Right lobe of liver (tissue), 6 donors: Measurements from ENCODE around the gene PRND. TPM values are rescaled to one million over a fixed set of nuclear protein-coding genes. Genes with fewer than 3 reads are reported as not detected.
"Not testable (repeated sequence)": the region's sequence is repeated elsewhere in the genome, so short reads cannot be mapped to it uniquely, and the experiment has no call there.

Source experiments
- ATAC-seq, 4 donors: fragments of 200-7000 bp; cut with Tn5 transposase; one replicate each; pipeline ENCODE4 v1.9.1; 2020; ENCODE audit warnings: mild to moderate bottlenecking in 4 of 4, moderate library complexity in 4 of 4
- DNase-seq, 3 donors: peaks; one replicate each; pipeline ENCODE4 v3.0.0-alpha.2; 2020
- H3K27ac ChIP-seq, 3 donors: fragments of 200-600 bp; one replicate each; pipeline ENCODE4 v1.8.0; 2022
- H3K27me3 ChIP-seq, 2 donors: fragments of 200-600 bp; one replicate each; pipeline ENCODE4 v1.8.0; 2022
- H3K36me3 ChIP-seq, 4 donors: fragments of 200-600 bp; sonication (generic) in 1 of 4; one replicate each; pipeline versions ENCODE4 v1.5.1 to v1.8.0; 2017 to 2022; ENCODE audit warnings: control low read depth in 1 of 4
- H3K4me1 ChIP-seq, 4 donors: fragments of 200-600 bp; sonication (generic) in 1 of 4; one replicate each; pipeline versions ENCODE4 v1.5.1 to v1.8.0; 2017 to 2022; ENCODE audit warnings: control low read depth in 1 of 4
- H3K4me3 ChIP-seq, 3 donors: fragments of 200-600 bp; one replicate each; pipeline ENCODE4 v1.8.0; 2022
- H3K9me3 ChIP-seq, 4 donors: fragments of 200-600 bp; sonication (generic) in 1 of 4; one replicate each; pipeline versions ENCODE4 v1.5.1 to v1.8.0; 2017 to 2022; ENCODE audit warnings: control low read depth in 1 of 4
- POLR2A ChIP-seq: fragments of 450-650 bp; IDR thresholded peaks from one replicate; pipeline ENCODE4 v1.6.1; 2017; ENCODE audit warnings: antibody characterized with exemption, mild to moderate bottlenecking
- WGBS: methylation state at CpG from one replicate; pipeline ENCODE4 v1.1.6; 2018; ENCODE audit warnings: low coverage, low lambda C conversion rate; ENCODE audit not compliant: insufficient coverage; ENCODE audit errors: missing lambda C conversion rate; 5-methylcytosine and 5-hydroxymethylcytosine counted together
- intact Hi-C, 2 donors: fragments of 100-400 bp; cut with DNase I; formaldehyde crosslinking; loops; one replicate each; pipeline versions ENCODE4 v1.11.2 to v1.14.1; 2022
- total RNA-seq, 6 experiments: library from RNA; depleted of rRNA in 2 of 6; stranded (reverse); fragments of >200 nt in 2 of 6; fragmentation: NEBNext Ultra II Directional in 3 of 6; extraction: Animal tissue kit (Norgen Biotek cat#: 25700) in 3 of 6; gene quantifications; one replicate each; pipeline versions ENCODE4 v1.1.0 to v1.2.4, GENCODE V29; 2016 to 2023
- TF ChIP-seq, protein P1 (sequence below), 4 donors: fragments of 200-600 bp in 3 of 4; fragments of 450-650 bp in 1 of 4; IDR thresholded peaks; one replicate each; pipeline versions ENCODE4 v1.5.1 to v1.8.0; 2016 to 2022; ENCODE audit warnings: antibody characterized with exemption in 4 of 4, mild to moderate bottlenecking in 2 of 4
- donor health status: DM: no; HTN: yes; CAD: no.
- donor health status: DM: no; HTN: no; CAD: no.
- donor health status: DM: no; HTN: no; CAD: no.
- donor health status: DM: no; HTN: yes; CAD: no.
- donor health status: DM: no; HTN: yes; CAD: no.

The PRND gene
- total RNA-seq, 6 experiments from 2014 or later: not detected

DNA sequence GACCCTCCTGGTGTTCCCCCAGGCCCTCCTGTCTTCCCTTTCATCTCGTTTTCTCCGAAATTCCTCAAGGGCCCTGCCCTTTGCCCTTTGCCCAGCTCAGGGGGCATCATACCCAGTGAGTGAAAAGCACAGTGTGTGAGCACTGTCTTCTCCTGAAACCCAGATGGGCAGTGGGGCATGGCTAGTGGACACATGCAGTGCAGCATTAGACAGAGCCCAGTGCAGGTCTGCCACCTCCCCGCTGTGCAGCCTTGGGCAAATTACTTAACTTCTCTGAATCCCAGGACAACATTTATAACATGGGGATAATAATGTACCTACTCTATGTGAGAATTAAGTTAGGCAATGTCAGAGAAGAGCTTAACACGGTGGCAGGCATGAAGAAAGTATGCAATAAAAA is 1.3 kb downstream of the PRND start:
- intact Hi-C loops: loop anchor here in 1 of 2 donors (5.0 kb wide), 1 partner anchor 116 kb away; no protein-coding TSS in a partner anchor
- Histone ChIP-seq H3K27me3 (no peaks in the 10 kb centered on the region), H3K4me3 (no peak overlapping the region), H3K4me1 (peaks cover 0 to 5% (median 0%) of the 10 kb centered on the region in 4 donors), H3K27ac (no peak overlapping the region), H3K36me3 (no peaks in the 10 kb centered on the region), H3K9me3 (no peaks in the 10 kb centered on the region)
- TF ChIP-seq, protein P1, sequence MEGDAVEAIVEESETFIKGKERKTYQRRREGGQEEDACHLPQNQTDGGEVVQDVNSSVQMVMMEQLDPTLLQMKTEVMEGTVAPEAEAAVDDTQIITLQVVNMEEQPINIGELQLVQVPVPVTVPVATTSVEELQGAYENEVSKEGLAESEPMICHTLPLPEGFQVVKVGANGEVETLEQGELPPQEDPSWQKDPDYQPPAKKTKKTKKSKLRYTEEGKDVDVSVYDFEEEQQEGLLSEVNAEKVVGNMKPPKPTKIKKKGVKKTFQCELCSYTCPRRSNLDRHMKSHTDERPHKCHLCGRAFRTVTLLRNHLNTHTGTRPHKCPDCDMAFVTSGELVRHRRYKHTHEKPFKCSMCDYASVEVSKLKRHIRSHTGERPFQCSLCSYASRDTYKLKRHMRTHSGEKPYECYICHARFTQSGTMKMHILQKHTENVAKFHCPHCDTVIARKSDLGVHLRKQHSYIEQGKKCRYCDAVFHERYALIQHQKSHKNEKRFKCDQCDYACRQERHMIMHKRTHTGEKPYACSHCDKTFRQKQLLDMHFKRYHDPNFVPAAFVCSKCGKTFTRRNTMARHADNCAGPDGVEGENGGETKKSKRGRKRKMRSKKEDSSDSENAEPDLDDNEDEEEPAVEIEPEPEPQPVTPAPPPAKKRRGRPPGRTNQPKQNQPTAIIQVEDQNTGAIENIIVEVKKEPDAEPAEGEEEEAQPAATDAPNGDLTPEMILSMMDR (IDR thresholded peaks at IDR 0.05): no peak
- TF ChIP-seq POLR2A: no peak
- no peak for DNase-seq
- ATAC-seq: no peak
- WGBS: 33% methylated on average over 4 of the region's 4 CpGs

- ATAC-seq: not testable (repeated sequence)
- intact Hi-C loops: loop anchor here in 1 of 2 donors (5.0 kb wide), 1 partner anchor 116 kb away; no protein-coding TSS in a partner anchor
Observed at GRCh38 chr20:4723553-4723952, 1.8 kb downstream of the PRND start.

DNA sequence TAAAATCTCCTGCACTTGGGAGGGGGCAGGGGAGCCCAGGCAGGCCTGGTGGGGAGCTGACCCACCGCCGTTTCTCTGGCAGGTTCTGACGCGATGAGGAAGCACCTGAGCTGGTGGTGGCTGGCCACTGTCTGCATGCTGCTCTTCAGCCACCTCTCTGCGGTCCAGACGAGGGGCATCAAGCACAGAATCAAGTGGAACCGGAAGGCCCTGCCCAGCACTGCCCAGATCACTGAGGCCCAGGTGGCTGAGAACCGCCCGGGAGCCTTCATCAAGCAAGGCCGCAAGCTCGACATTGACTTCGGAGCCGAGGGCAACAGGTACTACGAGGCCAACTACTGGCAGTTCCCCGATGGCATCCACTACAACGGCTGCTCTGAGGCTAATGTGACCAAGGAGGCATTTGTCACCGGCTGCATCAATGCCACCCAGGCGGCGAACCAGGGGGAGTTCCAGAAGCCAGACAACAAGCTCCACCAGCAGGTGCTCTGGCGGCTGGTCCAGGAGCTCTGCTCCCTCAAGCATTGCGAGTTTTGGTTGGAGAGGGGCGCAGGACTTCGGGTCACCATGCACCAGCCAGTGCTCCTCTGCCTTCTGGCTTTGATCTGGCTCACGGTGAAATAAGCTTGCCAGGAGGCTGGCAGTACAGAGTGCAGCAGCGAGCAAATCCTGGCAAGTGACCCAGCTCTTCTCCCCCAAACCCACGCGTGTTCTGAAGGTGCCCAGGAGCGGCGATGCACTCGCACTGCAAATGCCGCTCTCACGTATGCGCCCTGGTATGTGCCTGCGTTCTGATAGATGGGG is 3.0 kb downstream of the PRND start:
- Histone ChIP-seq H3K9me3 (no peaks in the 10 kb centered on the region), H3K27ac (no peak overlapping the region), H3K36me3 (no peaks in the 10 kb centered on the region), H3K4me1 (peaks cover 0 to 5% (median 0%) of the 10 kb centered on the region in 4 donors), H3K27me3 (no peaks in the 10 kb centered on the region), H3K4me3 (no peak overlapping the region)
- ATAC-seq (no peak), DNase-seq (no peak)
- TF ChIP-seq POLR2A: no peak
- TF ChIP-seq, protein P1 (IDR thresholded peaks at IDR 0.05): no peak
- 42% methylated on average over 2 of the region's 34 CpGs for WGBS
- intact Hi-C loops: loop anchor here (2.0 to 5.0 kb wide), 2 partner anchors 116 to 117 kb away; no protein-coding TSS in a partner anchor

More at GRCh38 chr20:4723553-4723952, 1.8 kb downstream of the PRND start:
- H3K27me3 ChIP-seq, H3K9me3 ChIP-seq, H3K4me3 ChIP-seq, H3K36me3 ChIP-seq, H3K27ac ChIP-seq, DNase-seq, H3K4me1 ChIP-seq: not testable (repeated sequence)
- WGBS: 51% methylated on average over 3 of the region's 4 CpGs

- Histone ChIP-seq H3K27me3 (no peaks in the 10 kb centered on the region), H3K9me3 (no peaks in the 10 kb centered on the region), H3K4me1 (peaks cover 0 to 5% (median 0%) of the 10 kb centered on the region in 4 donors), H3K4me3 (no peak overlapping the region), H3K36me3 (no peaks in the 10 kb centered on the region), H3K27ac (no peak overlapping the region)
- no peak for TF ChIP-seq POLR2A
- TF ChIP-seq, protein P1 (IDR thresholded peaks at IDR 0.05): no peak
- ATAC-seq: no peak
- intact Hi-C loops: loop anchor here in 1 of 2 donors (2.0 kb wide), 1 partner anchor 116 kb away; no protein-coding TSS in a partner anchor
- DNase-seq: no peak
- WGBS: 76% methylated on average over 4 of the region's 4 CpGs
Observed at GRCh38 chr20:4725263-4725550, 3.5 kb downstream of the PRND start.

DNA sequence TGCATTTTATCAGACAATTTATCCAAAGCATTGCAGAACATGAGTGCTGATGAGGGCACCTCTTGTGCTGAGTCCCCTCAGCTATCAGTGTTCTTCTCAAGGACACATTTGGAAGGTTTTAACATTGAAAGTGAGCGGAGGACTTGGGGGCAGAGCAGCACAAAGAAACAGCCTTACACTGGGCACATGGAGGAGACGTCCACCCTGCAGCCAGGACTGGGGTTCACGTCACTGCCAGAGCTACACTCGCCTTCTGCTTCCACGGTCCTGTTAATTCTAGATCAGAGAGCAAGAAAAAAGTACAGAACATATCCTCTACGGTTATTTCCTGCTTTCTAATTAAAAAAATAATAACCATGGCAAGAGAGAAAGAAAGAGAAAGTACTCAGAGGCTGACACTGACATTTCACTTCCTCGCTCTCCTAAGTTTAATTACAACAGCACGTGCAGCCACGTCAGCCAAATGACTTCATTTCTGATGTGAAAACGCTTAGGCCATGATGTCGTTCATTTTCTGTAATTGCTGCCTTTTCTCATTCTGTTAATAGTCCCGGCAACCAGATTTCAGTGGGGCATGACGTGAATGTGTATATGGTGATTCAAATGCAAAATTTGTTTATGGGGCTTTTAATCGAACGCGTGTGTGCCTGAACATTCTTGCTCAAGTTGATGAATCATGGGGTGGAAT is 5.1 kb downstream of the PRND start:
- Histone ChIP-seq H3K9me3 (no peaks in the 10 kb centered on the region), H3K4me3 (no peak overlapping the region), H3K27ac (no peak overlapping the region), H3K4me1 (no peaks in the 10 kb centered on the region), H3K36me3 (no peaks in the 10 kb centered on the region), H3K27me3 (no peaks in the 10 kb centered on the region)
- intact Hi-C loops: no loop called here
- peak; percentile 16 to 48 (median 24) for ATAC-seq
- no peak for TF ChIP-seq POLR2A
- TF ChIP-seq, protein P1 (IDR thresholded peaks at IDR 0.05): no peak
- DNase-seq: no peak
- 43% methylated on average over 16 of the region's 16 CpGs for WGBS
